OCI-LY7 (cell line): ENCODE measurements around the gene GPR52. TPM values are rescaled to one million over a fixed set of nuclear protein-coding genes. Genes with fewer than 3 reads are reported as not detected.

Source experiments
- BruUV-seq: library from RNA; stranded (reverse); fragments of 400-500 nt; replicated peaks from 2 replicates; lab custom pipeline; 2021; lab: Mats Ljungman, UMichigan
- CTCF ChIA-PET: fragments of 300-600 bp; sonication (Branson Sonifier 250); formaldehyde crosslinking; loops from one replicate; lab custom pipeline; 2022; ENCODE audit warnings: antibody characterized with exemption; ENCODE audit not compliant: unreplicated experiment; lab: Charles Lee
- POLR2A ChIA-PET: fragments of 300-600 bp; sonication (Branson Sonifier 250); formaldehyde crosslinking; loops from one replicate; lab custom pipeline; 2022; ENCODE audit warnings: antibody characterized with exemption; lab: Charles Lee
- DNase-seq: peaks from one replicate; pipeline ENCODE4 v3.0.0-alpha.2; 2015; ENCODE audit warnings: low spot score
- H2AFZ ChIP-seq: fragments of 200-600 bp; sonication (generic), shearing (Covaris generic); 2 replicates; pipeline ENCODE4 v1.6.1; 2014; ENCODE audit warnings: mild to moderate bottlenecking, antibody characterized with exemption, low read length, moderate library complexity
- H3K27ac ChIP-seq: fragments of 200-600 bp; sonication (generic); 2 replicates; pipeline ENCODE4 v1.5.1; 2014; ENCODE audit warnings: mixed run types, low read depth, mild to moderate bottlenecking, moderate library complexity, low read length, inconsistent platforms; ENCODE audit not compliant: poor library complexity, severe bottlenecking
- H3K36me3 ChIP-seq: fragments of 200-600 bp; sonication (generic); 2 replicates; pipeline ENCODE4 v1.6.1; 2014; ENCODE audit warnings: mild to moderate bottlenecking, antibody characterized with exemption, low read length, moderate library complexity, mixed read lengths; ENCODE audit not compliant: insufficient read depth
- H3K4me1 ChIP-seq: fragments of 200-600 bp; sonication (generic); 2 replicates; pipeline ENCODE4 v1.5.1; 2014; ENCODE audit warnings: mild to moderate bottlenecking, low read length; ENCODE audit not compliant: insufficient read depth, poor library complexity, severe bottlenecking
- H3K4me2 ChIP-seq: fragments of 200-600 bp; sonication (generic); 2 replicates; pipeline ENCODE4 v1.6.1; 2014; ENCODE audit warnings: mild to moderate bottlenecking, low read length
- H3K4me3 ChIP-seq: fragments of 200-600 bp; sonication (generic); 2 replicates; pipeline ENCODE4 v1.5.1; 2014; ENCODE audit warnings: mild to moderate bottlenecking, low read depth, low read length; ENCODE audit not compliant: poor library complexity, severe bottlenecking
- H3K79me2 ChIP-seq: fragments of 200-600 bp; sonication (generic); 2 replicates; pipeline ENCODE4 v1.6.1; 2016; ENCODE audit warnings: low read depth, mild to moderate bottlenecking, low read length, moderate library complexity, mixed read lengths; ENCODE audit not compliant: insufficient read depth
- H3K9me2 ChIP-seq: fragments of 200-600 bp; sonication (generic); 2 replicates; pipeline ENCODE4 v1.6.1; 2016; ENCODE audit warnings: mild to moderate bottlenecking, low read length, mixed read lengths; ENCODE audit not compliant: insufficient read depth
- H3K9me3 ChIP-seq: fragments of 200-600 bp; sonication (generic); 2 replicates; pipeline ENCODE4 v1.6.1; 2014; ENCODE audit warnings: mild to moderate bottlenecking, mixed run types, low read length, mixed read lengths
- H4K20me1 ChIP-seq: fragments of 200-600 bp; sonication (generic); 2 replicates; pipeline ENCODE4 v1.6.1; 2014; ENCODE audit warnings: mild to moderate bottlenecking, antibody characterized with exemption, low read length, moderate library complexity, mixed read lengths; ENCODE audit not compliant: insufficient read depth
- CTCF ChIP-seq: fragments of 200-600 bp; sonication (generic); conservative IDR thresholded peaks from 2 replicates; pipeline ENCODE4 v1.5.1; 2014; ENCODE audit warnings: mild to moderate bottlenecking, antibody characterized with exemption, low read length, moderate library complexity, mixed read lengths
- EZH2phosphoT487 ChIP-seq: fragments of 200-600 bp; sonication (generic); IDR thresholded peaks from 2 replicates; pipeline ENCODE4 v1.6.1; 2018; ENCODE audit warnings: low read depth, borderline replicate concordance, mild to moderate bottlenecking, mixed run types, antibody characterized with exemption, low read length, moderate library complexity, mixed read lengths
- intact Hi-C: fragments of 100-400 bp; cut with micrococcal nuclease; formaldehyde crosslinking; loops from one replicate; pipeline ENCODE4 v1.10.0; 2022; ENCODE audit not compliant: unreplicated experiment
- total RNA-seq, 2 experiments: library from RNA; depleted of rRNA in 1 of 2; stranded (reverse); fragments of >200 nt in 1 of 2; shearing (Covaris generic) in 1 of 2; gene quantifications; 2 replicates each; pipeline ENCODE4 v1.2.3, GENCODE V29; 2014 to 2022

GPR52 gene
- total RNA-seq, 2 experiments from 2014 or later, result 5.4 to 9.7 TPM

GRCh38 chr1:174466607-174467006, 18.8 kb downstream of the GPR52 start:
- H3K4me1 ChIP-seq, result no peaks in the 10 kb centered on the region
- TF ChIP-seq CTCF (peak; percentile 20; the same call in 1 of the 2 replicates), EZH2phosphoT487 (no peak)
- no peak overlapping the region for H3K27ac ChIP-seq
- no peak overlapping the region for H2AFZ ChIP-seq
- no TSS peak for BruUV-seq
- no peaks in the 10 kb centered on the region for H3K79me2 ChIP-seq
- intact Hi-C loops, result loop anchor here (5.0 kb wide), 1 partner anchor 204 kb away; no protein-coding TSS in a partner anchor
- DNase-seq, result no peak
- no peak overlapping the region for H3K4me2 ChIP-seq
- H3K9me3 ChIP-seq, result no peaks in the 10 kb centered on the region
- H4K20me1 ChIP-seq, result no peaks in the 10 kb centered on the region
- CTCF ChIA-PET, result no interaction called here
- no peak overlapping the region for H3K4me3 ChIP-seq
- H3K36me3 ChIP-seq, result no peaks in the 10 kb centered on the region
- POLR2A ChIA-PET, result interaction anchor here (0.5 to 2.3 kb wide), 3 partner anchors 14 to 63 kb away, joined by 4 to 13 read pairs (median 5); no protein-coding TSS in a partner anchor
- no peaks in the 10 kb centered on the region for H3K9me2 ChIP-seq

DNA sequence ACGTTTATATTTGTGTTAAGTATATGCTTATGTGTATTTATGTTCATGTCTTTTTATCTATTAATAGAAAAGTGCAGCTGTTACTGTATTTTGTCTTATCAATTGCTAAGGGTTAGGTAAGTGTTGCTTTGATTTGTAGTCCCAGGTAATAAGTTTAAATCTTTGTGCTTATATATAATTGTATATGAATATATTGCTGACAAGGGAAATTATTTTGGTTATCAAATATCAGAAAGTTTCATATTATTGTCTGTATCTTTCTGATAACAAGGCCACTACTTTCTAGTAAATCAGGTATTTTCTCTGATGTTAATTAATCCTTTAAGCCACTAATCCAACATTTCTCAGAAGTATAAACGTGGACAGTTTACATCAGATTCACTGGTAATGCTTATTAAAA, 21.3 kb downstream of the GPR52 start:
- Histone ChIP-seq H3K4me1 (no peaks in the 10 kb centered on the region), H3K36me3 (no peaks in the 10 kb centered on the region), H3K9me3 (no peaks in the 10 kb centered on the region), H2AFZ (no peak overlapping the region), H3K4me3 (no peak overlapping the region), H3K79me2 (no peaks in the 10 kb centered on the region), H3K9me2 (no peaks in the 10 kb centered on the region), H4K20me1 (no peaks in the 10 kb centered on the region), H3K4me2 (no peak overlapping the region), H3K27ac (no peak overlapping the region)
- intact Hi-C loops, result loop anchor here (5.0 kb wide), 1 partner anchor 207 kb away; no protein-coding TSS in a partner anchor
- no peak for DNase-seq
- BruUV-seq, result no TSS peak
- ChIA-PET POLR2A (no interaction called here), CTCF (no interaction called here)
- no peak for TF ChIP-seq CTCF
- TF ChIP-seq EZH2phosphoT487, result no peak

GRCh38 chr1:174469687-174470086, 21.9 kb downstream of the GPR52 start:
- Histone ChIP-seq H3K4me3 (no peak overlapping the region), H2AFZ (no peak overlapping the region), H3K9me2 (no peaks in the 10 kb centered on the region), H3K36me3 (no peaks in the 10 kb centered on the region), H3K27ac (no peak overlapping the region), H4K20me1 (no peaks in the 10 kb centered on the region), H3K79me2 (no peaks in the 10 kb centered on the region), H3K4me1 (no peaks in the 10 kb centered on the region), H3K9me3 (no peaks in the 10 kb centered on the region), H3K4me2 (no peak overlapping the region)
- POLR2A ChIA-PET, result interaction anchor here (1.2 kb wide), 1 partner anchor 39 kb away, joined by 3 read pairs; no protein-coding TSS in a partner anchor
- no peak for TF ChIP-seq CTCF
- no peak for TF ChIP-seq EZH2phosphoT487
- CTCF ChIA-PET, result no interaction called here
- BruUV-seq, result no TSS peak
- intact Hi-C loops, result loop anchor here (5.0 kb wide), 1 partner anchor 207 kb away; no protein-coding TSS in a partner anchor
- no peak for DNase-seq
